ENCODE results near the gene COL5A1.

The COL5A1 gene

DNA sequence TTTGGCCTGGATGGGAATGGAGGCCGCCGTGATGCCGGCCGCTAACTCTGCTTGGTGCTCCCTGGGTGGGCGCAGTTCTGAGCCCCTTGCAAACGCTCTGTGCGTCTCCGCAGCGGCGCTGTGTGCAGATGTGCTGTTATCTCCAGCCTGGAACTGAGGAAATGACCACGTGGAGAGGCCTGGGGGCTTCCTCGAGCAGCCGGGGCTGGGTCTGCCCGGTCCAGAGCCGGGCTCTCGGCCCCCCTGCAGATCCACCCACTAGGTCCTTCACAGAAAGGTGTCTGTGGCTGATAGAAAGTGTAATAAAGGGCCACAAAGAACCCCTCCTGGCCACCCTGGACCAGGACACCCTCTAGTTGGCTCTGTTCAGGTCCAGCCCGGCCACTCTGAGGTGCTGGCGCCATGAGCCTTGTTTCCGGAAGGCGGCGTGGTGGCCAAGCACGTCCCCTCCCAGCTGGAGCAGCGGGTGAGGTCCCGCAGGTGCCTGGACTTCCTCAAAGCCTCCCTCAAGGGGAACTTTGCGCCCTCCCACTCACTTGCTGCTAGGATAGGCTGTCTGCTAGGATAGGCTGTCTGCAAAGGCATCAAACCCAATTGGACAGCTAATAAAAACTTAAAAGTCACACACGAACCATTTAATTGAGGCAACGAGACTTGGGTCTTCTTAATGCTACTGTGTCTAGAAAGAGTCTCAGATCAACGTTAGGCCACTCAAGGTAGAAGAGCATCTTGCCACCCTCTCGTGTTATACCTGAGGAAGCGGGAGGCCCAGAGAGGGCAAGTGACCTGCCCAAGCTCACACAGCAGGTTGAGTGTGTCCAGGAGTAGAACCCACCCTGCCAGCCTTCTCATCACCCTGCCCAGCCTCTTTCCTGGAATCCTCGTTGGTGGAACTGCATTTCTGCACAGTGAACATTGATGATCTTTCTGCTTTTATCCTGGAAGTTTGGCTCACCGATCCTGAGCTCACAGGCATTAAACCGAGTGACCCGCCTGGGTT lies 129.7 kb downstream of the COL5A1 start:
- no peak for DNase-seq (ENCODE audit: low read depth)

DNA sequence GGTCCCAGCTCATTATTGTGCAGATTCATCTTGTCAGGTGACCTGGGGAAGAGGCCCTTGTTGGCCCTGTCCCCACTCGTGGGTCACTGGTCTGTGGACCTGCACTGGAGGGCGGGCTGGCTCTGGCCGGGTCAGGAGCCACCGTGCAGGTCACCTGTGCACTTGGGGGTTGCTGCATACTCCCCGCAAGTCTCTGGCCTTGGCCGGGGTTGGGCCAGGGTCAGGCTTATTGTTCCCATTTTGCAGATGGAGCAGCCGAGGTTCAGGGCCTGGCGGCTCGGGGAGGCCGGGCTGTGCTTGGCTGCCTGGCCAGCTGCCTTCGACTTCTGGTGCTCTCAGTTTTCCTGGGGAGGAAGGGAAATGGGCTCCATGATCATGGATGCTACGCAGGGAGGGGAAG lies 130.7 kb downstream of the COL5A1 start:
- DNase-seq (ENCODE audit: low read depth), result no peak

DNA sequence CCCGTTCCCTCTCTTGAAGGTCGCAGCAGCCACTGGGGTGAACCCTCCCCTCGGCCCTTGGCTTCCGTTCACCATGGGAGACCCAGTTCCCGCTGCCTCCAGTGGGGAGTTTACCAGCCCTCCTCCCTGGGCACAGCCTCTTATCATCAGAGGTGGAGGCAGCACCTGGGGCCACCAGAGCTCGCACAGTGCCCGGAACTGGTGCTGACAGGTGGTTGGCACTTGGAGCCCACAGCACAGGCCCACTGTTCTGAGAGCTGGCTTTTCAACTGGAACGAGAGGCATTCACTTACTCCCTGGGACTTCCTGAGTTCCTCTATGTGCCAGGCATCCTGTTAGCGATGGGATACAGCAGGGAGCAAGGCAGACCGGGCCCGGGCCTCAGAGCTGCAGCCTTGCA lies 132.2 kb downstream of the COL5A1 start:
- DNase-seq (ENCODE audit: low read depth), result no peak

DNA sequence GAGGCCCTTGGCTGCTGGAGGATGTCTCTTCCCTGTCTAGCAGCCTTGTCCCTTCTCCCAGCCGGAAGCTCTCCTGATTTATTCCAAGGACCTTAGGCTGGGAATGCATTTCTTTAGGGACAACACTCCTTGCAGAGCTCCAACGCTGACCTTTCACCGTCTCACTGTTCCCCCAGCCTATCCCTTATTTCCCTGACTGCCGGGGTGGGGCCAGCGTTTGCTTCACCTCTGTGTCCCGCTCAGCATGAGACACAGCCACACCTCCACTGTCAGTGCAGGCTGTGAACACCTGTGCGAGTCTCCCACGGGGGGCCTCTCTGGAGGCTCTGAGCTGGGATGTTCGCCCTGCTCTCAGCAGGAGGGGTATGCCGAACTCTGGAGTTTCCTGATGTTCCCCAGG lies 132.8 kb downstream of the COL5A1 start:
- DNase-seq (ENCODE audit: low read depth), result no peak

DNA sequence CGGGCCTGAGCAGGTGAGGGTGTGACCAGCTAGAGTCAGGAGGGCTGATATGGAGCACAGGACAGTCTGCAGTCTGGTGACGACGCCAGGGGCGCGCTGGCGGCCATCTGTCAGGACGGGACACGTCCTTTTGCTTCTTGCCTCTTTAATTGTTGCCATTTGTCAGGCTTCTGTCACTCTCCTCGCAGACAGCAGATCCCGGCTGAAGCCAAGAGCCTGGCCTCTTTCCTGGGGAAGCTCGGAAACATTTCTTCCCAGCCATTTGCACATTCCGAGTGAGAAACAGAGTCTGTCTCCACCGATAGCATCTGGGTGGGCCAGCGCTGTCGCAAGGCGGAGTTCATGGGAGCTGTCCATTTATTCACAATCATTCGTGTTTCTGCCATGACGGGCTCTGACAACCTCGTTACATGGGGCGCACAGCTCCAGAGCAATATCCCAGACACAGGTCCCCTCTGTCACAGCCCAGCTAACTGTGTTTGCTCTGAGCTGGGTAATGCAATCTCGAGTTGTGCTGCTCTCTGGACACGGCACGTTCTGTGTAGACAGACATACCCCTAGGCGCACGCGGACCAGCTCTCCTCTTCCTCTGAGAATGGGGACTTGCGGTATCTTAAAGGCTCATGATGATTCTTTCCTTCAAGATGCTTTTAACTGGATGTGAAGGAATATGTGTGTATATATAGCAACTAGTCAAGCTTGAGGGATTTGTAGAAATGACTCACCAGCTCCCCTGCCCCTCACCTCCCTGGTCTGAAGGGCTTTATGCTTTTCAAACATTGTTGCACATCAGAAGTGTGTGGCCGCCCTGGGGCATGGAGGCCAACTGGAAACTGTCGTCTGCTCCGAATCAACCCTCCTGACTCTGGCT lies 133.7 kb downstream of the COL5A1 start:
- no peak for DNase-seq (ENCODE audit: low read depth)

DNA sequence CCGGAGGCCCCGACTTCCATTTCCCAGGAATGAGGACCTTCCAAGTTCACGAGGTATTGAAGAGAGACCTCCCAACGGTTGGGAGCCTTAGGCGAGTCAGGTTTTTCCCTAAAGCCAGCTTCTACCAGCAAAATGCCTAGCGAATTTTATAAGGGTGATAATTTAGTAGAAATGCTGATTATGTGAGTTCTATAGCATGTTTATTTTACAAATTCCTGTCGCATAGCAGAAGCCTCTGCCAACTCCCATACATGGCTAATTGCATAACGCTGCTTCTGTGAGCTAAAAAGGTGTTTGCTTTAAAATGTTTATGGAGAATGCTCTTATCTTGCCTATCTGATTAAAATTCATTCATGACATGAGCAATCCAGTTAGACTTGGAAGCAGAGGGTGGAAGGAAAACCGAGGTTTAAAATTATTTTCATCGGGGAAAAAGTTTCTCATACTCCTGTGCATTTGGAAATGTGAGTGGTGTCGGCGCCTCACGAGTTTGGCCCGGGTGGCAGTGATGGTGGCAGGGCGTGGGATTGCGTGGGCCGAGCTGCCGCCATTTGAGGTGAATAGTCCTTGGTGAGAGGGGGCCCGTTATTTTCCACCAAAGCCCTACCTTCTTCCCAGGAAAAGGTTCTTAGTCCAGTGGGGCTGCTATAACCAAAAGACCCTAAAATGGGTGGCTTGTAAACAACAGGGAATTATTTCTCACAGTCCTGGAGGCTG lies 134.6 kb downstream of the COL5A1 start:
- no peak for DNase-seq (ENCODE audit: low read depth)

DNA sequence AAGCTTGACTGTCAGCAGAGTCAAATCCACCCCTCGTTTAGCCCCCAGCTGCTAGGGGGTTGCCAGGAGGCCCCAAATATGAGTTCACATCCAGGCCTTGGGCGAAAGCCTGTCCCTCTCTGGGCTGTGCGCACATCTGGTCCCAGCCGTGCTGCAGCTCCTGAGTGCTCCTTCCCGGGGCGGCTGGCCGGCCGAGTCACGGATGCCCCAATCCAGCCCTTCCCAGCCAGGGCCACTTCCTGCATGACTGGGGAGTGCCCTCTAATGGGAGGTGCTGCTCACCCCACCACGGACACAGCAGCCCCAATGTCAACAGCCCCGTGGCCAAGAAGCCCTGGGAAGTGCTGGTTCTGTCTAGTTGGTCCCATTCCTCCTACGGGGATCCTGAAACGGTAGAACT lies 135.6 kb downstream of the COL5A1 start:
- DNase-seq (ENCODE audit: low read depth), result no peak

DNA sequence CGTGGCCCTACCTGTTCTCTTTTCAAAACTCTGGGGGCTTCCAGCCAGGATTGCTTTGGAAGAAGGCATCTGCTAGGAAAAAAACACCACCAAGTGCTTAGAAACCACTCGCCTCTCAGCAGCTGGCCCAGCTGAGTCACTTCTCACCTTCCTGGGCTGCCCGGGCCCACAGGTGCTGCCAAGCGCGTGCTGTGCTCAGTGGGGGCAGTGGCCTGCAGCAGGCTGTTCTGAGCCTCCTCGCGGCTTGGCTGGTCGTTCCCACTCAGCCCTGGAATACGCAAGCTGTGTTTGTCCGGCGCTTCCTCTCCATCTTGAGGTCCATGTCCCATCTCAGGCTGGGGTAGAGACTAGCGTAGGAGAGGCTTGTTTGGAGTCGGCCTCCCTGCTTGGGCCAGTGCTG lies 136.6 kb downstream of the COL5A1 start:
- DNase-seq (ENCODE audit: low read depth), result no peak

DNA sequence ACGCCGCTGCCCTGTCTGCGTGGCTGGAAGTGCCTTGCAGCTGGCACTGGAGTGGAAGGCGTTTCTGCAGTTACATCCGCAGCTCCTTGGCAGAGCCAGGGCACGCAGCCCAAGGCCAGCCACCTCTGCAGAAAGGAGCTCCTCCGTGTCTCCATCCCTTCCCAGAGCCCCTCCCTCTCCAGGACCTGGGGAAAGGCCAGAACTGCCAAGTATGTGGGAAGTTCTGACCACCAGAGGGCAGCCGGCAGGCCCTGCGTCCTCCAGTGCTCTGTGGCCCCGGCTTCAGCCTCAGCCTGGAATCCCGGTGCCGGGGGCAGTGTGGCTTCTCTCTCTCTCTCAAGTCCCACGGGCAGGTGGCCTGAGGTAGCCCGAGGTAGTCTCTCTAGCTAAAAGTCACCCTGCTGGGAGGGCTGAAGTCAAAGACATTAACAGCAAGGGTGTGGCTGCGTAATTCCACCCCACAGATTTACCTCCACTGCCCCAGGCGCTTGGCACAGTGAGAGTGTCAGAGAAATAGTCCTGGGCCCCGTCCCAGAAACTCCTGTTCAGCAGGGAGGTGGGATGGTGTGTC lies 137.3 kb downstream of the COL5A1 start:
- DNase-seq (ENCODE audit: low read depth), result no peak

DNA sequence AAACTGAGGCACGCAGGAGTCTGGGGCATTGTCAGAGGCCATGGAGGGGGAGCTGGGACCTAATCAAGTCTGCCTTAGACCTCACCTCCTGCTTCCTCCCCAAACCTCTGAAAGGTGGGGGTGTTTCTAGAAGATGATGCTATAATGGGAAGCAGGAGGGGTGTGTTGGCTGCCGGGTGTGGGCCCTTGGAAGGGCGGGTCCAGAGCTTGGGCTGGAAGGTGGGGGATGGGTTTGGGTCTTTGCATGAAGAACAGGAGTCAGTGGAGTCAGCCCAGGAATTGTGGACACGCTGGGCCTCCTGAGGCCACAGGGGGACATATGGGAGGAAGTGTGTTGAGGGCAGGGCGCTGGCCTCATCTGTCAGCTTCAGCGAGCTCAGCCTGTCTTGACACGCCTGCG lies 138.0 kb downstream of the COL5A1 start:
- no peak for DNase-seq (ENCODE audit: low read depth)

DNA sequence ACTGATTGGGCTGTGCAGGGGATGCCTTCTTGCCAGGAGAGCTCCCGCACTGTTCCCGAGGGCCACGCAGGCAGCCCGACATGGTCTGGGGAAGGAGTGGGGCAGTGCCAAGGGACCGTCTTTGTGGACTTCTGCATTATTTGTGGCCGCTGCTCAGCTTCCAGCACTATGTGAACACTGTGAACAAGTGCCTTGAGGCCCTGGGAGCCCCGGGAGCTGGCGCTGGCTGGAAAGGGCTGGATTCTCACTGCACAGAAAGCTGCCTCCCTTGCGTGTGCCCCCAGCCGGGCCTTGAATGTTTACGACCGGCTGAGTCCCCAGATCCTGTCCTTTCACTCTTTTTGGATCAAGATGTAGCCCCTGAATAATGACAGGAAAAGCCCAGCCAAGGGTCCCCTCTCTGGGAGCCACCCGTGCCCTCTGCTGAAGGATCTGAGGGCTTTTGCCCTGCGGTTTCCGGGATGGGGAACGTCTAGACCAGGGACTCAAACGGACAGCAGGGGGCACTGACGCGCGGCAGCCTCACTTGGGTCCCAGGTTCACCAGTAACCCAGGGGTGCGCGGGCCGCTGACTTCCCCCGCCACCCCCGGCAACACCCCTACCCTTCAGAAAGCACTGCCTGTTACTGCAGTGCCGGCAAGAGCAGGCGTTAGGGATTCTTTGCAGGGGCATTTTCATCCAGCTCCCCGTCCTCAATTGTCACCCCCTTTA lies 140.1 kb downstream of the COL5A1 start:
- no peak for DNase-seq (ENCODE audit: low read depth)

DNA sequence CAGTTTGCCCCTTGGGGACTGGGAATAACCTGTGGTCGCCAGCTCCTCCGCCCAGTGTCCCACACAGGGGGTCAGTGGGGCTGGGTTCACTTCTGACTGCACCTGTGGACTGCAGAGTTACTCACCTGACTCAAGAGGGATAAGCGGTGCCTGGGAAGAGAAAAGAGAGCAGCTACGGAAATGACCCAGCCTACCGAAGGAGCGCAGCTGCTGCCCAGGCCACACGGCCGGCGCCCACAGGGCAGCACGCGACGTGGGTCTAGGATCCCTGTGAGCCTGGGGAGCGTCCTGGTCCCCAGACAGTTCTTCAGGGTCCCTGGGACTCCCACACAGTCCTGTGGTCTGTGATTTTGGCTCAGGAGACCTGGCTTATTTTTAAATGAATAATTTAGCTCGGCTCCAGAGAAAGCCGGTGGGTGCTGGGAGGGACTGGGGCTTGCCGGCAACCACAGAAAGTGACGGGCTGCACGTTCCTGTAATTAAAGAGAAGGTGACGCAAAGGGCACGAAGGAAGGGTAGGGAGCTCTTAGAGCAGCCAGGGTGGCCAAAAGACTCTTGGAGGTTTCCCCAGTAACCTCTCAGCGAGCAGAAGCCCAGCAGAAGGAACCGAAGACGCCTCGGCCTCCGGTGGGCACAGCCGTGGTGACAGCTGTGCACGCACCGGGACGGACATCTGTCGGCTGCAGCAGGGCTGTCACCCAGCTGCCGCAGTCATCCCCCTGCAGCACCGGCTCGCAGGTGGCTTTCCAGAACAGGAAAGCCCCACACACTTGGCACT lies 141.5 kb downstream of the COL5A1 start:
- no peak for DNase-seq (ENCODE audit: low read depth)

DNA sequence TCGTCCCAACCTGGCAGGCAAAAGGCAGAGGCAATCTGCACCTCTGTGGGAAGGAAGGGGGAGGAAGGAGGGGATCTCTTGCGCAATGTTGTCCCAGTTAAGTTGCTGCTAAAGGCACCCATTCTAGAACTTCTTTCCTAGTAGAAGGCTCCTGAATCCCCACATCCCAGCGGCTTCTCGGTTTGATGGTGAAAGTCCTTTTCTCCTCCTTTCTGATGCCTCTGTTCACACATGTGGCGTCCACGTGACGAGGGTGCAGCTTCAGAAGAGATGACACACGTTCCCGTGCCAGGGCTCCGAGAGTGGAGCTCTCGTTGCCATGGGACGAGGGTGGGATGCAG lies 142.1 kb downstream of the COL5A1 start:
- DNase-seq (ENCODE audit: low read depth), result no peak

DNA sequence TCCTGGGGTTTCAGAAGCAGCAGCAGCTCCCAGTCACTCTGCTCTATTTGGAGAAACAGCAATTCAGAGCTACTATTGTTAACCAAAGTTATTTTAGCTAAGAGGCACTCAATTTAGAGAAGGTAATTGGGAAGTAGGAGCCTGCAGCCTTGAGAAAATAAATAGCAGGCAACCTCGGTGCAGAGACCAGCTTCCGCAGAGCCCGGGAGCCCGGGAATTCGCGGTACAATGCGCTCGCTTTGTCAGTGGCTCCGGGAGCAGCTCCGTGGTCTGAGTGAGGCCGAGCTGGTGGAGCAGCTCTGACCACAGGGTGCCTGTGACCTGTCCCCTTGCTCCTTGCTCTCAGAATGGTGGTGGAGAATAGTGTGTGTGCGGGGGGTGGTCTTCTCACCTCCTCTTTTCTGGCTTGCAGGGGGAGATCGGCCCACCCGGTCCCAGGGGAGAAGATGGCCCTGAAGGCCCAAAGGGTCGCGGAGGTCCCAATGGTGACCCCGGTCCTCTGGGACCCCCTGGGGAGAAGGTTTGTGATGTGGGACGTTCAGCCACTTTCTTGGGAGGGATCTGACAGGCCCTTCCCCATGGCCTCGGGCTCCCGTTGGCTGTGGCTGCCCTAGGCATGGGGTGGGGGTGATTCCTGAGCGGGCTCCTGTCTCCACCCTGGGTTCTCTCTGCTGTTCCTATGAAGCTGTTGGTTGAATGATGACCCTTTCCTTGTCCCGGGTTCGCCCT lies 143.1 kb downstream of the COL5A1 start:
- DNase-seq (ENCODE audit: low read depth), result no peak

DNA sequence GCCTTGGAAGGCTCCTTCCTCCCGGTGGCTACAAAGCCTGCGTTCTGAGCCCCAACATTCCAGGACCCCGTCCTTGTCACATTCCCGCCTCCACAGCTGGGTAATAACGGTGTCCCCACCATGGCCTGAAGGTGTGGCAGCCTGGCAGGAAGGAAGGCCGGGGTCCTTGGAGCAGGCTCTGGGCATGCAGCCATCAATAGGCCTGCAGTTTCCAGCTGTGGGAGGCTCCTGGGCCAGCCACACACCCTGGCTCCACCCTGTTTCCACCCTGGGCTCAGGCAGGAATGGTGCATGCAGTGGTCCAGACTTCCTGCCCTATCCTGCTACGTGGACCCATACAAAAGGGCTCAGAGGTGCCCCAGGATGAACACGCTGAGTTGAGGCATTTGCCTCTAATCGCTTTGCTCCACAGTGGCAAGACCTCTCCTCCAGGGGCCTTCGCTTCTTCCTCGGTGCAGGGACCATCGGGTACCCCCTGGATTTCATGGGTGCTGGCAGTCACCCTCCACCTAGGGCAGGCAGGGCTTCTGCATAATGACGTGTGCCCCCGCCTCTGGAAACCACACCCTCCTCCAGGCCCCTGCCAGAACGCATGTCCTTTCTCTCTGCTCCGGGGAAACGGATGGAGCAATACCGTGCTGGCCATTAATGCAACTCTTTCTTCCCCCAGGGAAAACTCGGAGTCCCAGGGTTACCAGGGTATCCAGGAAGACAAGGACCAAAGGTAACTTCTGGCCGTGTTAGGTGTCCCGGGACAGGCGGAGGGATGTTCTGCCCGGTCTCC lies 143.9 kb downstream of the COL5A1 start:
- DNase-seq (ENCODE audit: low read depth), result no peak

DNA sequence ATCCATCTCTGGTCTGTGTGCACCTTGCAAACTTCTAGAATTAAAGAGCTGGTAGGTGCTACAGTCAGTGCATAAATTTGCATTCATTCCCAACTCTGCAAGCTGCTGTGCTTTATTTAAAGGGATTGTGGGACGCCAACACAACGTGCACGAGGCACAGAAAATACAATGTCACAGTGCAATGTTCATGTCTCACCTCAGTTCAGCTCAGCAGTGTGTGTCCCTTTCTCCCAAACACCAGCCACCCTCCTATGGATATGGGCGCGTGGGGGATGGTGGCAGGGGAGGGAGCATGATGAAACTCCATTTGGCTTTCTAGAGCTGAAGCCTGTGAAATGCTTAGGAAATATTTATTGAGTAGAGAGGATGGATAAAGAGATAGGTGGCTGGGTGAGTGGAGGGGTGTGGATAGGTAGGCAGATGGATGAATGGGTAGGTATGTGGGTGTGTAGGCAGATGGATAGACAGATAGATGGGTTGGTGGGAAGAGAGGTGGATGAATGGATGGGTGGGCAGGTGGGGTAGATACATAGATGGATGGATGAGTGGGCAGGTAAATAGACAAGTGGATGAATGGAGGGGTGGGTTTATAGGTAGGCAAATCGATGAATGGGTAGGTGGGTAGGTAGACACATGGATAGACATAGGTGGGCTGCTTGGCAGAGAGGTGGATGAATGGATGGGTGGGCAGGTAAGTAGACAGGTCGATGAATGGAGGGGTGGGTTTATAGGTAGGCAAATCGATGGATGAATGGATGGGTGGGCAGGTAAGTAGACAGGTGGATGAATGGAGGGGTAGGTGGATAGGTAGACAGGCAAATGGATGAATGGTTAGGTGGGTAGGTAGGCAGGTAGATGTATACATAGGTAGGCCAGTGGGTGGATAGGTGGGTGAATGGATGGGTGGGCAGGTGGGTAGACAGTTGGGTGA lies 146.3 kb downstream of the COL5A1 start:
- no peak for DNase-seq (ENCODE audit: low read depth)

DNA sequence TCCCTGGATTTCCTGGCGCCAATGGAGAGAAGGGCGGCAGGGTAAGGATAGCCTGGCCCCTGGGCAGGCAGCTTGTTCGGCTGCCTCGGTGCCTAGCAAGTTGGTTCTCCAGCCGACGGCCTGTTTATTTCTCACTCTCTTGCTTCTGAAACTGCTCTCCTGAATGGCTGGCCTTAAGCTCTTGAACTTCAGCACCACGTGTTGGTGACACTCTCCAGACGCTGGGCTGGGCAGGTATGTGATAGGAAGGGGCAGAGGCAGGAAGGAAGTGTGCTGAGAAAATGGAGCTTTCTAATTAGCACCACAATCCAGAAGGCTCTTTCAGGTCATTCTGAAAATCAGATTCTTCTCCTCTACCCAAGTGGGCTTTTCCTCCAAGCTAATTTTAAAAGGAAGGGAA lies 147.6 kb downstream of the COL5A1 start:
- DNase-seq (ENCODE audit: low read depth), result no peak

DNA sequence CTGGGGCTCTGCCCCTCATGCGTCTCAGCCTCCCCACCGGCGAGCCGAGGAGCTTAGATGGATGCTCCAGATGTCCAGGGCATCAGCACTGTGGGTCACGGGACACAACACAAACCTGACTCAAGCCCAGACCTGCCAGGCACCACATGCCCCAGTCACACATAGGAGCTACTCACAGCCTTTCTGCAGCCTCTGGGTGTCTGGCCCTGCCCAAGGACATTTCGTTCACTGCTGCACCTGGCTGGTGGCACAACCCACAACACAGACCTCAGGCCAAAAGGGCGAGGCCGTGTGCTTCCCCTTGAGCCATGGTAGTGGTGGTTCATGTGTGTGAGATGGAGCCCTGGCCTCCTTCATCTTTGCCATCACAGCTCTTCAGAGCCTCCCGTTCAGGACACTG lies 149.4 kb downstream of the COL5A1 start:
- no peak for DNase-seq (ENCODE audit: low read depth)
